SKM-1 treated with dmso at 0.1 percent for 144 hours (cell line): Measurements from ENCODE around the gene CNOT11.
"Not testable (repeated sequence)": the region's sequence is repeated elsewhere in the genome, so short reads cannot be mapped to it uniquely, and the experiment has no call there.

Experiments
- DNase-seq: peaks from one replicate; lab custom pipeline; 2025; ENCODE audit not compliant: unreplicated experiment; lab: John Stamatoyannopoulos, UW

CNOT11 gene

DNA sequence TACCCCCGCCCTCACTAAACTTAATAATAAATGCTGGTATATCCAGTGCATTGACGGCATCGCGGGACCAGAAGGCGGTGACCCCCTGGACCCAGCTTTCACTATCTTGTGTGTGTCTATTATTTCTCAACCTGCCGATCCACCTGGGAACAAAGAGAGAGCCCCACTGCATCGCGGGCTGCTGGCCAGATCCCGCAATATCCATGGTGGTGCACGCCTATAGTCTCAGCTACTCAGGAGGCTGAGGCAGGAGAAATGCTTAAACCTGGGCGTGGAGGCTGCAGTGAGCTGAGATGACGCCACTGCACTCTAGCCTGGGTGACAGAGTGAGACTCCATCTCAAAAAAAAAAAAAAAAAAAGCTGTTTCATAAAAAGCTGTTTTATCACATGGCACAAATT, 7.8 kb upstream of the CNOT11 start:
- not testable (repeated sequence) for DNase-seq

DNA sequence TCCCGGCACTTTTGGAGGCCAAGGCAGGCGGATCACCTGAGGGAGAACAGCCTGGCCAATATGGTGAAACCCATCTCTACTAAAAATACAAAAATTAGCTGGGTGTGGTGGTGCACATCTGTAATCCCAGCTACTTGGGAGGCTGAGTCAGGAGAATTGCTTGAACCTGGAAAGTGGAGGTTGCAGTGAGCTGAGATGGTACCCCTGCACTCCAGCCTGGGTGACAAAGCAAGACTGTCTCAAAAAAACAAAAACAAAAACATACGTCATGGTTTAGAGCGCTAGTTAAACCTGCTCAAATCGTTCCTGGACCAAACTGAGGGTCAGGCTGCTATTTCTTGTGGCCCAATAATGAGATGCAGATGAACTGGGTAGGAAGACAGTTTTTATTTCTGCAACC, 7.2 kb upstream of the CNOT11 start:
- DNase-seq, result not testable (repeated sequence)

DNA sequence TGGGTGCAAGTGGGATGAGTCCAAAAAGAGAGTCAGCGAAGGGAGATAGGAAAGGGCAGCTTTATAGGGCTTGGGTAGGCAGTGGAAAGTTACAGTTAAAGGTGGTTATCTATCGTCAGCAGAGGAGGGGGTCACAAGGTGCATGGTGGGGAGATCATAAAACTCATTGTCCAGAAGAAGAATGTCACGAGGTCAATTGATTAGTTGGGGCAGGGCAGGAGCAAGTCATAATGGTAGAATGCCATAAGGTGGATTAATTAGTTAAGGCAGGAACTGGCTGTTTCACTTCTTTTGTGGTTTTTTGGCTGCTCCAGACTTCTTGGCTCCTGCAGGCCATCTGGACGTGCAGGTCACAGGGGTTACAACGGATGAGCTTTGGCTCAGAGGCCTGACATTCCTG, 3.9 kb upstream of the CNOT11 start:
- not testable (repeated sequence) for DNase-seq

DNA sequence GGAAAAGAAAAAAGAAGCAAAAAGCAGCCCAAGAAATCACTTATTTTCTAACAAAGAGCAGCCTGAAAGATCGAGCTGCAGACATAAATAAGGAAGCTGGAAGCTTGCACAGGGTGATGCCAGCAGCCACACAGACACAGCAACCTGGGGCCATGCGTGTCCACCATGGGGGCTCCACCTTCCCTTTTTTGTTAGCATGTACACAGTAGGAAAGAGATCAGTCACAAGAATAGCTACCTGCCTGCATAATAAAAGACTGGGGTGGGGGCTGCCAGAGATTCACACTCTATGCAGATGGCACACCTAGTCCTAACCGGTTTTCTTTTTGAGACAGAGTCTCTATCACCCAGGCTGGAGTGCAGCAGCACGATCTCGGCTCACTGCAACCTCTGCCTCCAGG, 2.9 kb upstream of the CNOT11 start:
- DNase-seq, result no peak

DNA sequence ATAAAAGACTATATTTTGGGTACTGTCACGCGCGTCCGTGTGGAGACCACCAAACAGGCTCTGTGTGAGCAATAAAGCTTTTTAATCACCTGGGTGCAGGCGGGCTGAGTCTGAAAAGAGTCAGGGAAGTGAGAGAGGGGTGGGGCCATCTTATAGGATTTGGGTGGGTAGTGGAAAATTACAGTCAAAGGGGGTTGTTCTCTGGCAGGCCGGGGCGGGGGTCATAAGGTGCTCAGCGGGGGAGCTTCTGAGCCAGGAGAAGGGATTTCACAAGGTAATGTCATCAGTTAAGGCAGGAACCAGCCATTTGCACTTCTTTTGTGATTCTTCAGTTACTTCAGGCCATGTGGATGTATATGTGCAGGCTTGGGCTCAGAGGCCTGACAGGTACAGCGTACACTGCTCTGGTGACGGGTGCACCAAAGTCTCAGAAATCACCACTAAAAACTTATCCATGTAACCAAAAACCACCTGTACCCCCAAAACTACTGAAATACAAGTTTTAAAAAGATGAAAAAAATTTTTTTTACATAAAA, 1.4 kb upstream of the CNOT11 start:
- not testable (repeated sequence) for DNase-seq

DNA sequence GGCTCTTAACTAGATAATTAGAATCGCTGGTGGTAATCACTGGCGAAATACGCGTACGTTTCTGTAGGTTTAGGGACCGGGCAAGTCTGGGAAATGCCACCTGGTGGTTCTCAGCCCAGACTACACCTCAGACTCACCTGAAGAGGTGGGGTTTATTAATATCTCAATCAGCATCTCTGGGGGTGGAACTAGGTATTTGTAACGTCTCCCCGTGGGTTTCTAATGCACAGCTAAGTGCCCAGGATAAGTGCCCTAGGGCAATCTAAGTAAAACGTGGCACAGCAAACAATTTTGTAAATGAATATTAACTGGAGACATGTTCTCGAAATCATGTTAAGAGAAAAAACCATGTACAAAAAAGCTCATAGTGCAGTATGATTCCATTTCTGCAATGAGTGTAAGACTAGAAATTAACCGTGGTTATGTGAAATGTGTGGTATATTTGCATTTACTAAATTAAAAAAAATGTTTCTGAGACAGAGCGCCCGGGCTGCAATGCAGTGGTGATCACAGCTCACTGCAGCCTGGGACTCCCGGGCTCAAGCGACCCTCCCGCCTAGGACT, 760 bp upstream of the CNOT11 start:
- DNase-seq, result no peak

DNA sequence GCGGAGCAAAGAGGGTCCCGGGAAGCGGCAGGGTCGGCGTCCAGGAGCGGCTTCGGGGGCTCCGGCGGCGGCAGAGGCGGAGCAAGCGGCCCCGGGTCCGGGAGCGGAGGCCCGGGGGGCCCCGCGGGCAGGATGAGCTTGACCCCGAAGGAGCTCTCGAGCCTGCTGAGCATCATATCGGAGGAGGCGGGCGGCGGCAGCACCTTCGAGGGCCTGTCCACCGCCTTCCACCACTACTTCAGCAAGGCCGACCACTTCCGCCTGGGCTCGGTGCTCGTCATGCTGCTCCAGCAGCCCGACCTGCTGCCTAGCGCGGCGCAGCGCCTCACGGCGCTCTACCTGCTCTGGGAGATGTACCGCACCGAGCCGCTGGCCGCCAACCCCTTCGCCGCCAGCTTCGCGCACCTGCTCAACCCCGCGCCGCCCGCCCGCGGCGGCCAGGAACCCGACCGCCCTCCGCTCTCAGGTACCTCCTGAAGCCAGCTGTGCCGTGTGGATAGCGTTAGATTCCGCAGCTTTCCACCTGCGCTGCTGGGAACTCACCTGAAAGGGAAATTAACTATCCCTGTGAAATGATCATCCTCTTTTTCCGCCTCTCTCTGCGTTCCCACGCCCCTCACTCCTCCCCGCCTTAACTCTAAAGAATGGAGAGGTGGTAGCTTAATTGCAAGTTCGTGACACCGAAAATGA, 472 bp downstream of the CNOT11 start:
- DNase-seq, result peak; percentile 25

DNA sequence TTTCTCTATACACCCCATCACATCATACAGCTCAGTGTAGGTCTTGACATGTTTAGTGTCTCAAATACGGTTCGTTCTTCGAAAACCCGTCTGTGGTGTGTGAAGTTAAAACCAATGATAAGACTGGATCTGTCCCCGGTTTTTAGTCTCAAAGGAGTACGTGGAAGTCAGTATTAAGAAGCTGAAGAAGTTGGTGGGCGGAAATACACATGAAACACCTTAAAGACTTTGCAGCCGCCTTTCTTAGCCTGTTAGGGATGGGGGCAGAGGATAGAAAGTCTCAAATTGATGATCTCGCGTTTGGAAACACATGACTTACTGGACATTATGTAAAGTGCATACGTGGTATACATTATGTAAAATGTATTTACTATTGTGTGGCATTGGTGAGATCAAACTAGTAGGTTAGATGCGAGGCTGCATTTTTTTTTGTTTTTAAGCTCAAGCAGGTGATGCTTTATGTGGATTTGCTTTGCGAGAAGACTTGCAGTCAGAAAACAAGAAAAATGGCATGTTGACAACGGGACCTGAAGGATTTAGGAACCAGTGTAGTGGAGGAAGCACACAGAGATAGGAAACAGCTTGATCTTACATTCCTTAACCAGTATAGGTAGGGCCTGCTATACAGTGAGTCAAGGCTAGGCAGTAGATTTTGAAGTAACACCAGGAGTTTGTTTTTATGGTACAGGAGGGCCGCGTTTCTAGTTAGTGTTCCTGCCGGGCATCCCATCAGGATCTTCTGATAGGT, 1.2 kb downstream of the CNOT11 start:
- no peak for DNase-seq

DNA sequence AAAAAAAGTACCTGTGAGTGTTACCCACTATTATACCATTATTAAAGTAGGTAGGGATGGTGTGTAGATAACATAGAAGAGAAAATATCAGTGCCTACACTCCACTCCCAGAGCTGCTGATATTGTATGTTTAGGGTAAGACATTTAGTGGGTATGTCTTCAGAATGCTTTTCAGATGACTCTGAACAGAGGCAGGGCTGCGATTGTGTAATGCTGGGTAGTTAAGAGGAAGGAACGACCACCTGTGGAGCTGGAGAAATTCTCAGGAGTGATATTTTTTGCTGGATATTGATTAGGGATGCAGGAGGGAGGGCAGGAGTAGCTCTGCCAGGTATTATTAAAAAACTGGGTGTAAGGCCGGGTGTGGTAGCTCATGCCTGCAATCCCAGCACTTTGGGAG, 2.8 kb downstream of the CNOT11 start:
- no peak for DNase-seq

DNA sequence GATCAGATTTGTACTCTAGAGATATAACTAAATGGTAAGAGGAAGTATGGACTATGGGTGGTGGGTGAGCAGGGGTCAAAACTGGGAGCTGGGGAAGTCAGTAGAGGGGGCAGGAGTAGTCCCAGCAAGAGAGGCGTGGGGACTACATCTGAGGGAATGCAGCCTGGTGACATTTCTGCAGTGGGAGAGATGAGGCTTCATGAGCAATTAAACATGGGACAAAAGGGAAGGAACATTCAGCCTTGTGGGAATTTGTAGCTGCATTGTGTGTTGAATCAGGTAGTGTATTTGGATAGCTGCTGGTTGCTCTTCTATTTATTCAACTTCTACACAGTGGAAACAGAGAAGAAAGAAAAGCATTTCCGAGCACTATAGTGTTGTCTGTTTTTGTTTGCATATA, 3.6 kb downstream of the CNOT11 start:
- DNase-seq, result no peak

DNA sequence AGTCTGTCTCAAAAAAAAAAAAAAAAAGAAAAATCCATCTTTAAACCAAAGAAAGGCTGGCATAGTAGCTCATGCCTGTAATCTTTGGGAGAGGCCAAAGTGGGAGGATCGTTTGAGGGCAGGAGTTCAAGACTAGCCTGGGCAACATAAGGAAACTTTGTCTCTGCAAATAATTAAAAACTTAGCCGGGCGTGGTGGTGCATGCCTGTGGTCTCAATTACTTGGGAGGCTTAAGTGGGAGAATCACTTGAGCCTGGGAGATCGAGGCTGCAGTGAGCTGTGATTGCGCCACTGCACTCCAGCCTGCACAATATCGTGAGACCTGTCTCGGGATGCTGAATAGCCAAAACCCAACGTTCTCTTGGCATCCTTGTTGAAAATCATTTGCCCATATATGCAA, 6.1 kb downstream of the CNOT11 start:
- DNase-seq, result no peak

DNA sequence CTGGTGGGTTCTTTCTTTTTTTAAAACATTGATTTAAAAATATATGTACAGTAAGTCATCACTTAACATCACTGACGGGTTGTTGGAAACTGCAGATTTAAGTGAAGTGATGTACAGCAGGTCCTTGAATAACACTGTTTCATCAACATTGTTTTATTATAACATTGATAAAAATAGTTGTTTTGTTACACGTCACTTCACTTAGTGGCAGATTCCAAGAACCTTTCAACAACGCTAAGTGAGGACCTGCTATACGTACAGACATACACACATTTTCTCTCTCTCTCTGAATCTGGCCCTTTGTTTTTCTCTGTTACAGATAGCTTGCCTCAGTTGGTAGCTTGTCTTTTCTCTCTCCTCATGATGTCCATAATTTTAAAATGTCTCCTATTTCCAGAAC, 9.5 kb downstream of the CNOT11 start:
- no peak for DNase-seq

DNA sequence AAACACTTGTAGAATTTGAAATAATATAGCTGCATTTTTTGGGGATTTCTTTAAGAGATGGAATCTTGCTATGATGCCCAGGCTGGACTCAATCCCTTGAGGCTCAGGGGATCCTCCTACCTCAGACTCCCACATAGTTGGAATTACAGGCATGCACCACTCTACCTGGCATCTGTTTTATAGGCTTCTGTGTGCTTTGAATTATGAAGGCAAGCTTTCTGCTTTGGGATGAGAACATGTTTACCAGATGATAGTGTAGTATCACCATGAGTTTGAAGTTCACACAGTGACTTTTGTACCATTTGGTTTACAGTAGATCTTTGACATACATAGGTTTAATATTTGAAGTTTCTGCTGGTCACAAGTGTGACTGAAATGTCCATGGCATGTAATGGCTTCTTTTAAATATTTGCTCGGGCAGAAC, 10.7 kb downstream of the CNOT11 start:
- DNase-seq, result no peak

DNA sequence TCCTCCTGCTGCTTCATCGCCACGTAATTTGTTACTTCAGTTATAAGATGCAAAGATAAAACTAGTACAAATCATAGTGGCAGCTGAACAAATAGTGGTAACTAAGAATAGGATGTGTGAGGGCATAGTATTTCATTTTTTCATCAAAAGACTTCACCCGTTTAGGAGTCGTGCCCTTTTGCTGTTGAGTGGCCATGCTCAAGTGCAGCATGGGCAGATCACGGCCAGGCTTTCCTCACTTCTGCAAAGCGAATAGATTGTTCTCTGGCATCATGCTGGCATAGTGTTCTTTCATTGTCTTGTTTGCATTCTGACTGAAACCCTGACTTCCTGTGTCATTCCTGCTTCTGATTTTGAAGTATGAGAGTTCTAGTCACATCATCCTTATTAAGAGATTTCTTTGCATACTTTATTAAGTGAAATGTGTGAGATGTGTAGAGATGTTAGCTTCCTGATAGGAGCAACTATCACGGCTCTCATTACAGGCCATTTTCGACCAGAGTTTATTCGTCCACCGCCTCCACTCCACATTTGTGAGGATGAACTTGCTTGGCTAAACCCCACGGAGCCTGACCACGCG, 11.8 kb downstream of the CNOT11 start:
- no peak for DNase-seq

DNA sequence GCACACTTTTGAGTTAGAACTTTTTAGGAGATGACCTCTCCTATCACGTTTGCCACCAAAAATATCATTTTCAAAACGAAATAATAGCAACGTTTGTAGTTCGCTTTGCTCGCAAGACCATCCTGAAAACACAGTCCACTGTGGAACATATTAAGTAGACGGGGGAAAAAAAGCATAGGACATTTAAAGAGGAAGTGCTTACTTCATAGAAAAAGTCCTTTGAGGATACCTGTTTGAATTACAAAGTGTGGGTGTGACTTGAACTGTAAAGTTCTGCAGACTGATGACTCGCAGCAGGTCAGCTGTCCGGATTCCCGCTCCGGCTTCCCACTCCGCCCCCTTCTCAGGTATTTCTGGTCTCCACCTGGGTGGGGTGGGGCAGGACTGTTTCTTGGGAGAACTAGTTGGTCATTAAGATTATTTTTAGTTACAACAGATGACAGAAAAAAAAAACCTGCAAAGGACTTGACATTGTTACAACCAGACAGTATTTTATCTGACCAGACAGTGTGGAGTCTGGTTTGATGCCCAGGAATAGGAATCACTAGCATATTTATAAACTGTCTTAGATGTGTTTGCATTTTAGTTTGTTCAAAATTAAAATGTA, 13.3 kb downstream of the CNOT11 start:
- DNase-seq, result no peak

DNA sequence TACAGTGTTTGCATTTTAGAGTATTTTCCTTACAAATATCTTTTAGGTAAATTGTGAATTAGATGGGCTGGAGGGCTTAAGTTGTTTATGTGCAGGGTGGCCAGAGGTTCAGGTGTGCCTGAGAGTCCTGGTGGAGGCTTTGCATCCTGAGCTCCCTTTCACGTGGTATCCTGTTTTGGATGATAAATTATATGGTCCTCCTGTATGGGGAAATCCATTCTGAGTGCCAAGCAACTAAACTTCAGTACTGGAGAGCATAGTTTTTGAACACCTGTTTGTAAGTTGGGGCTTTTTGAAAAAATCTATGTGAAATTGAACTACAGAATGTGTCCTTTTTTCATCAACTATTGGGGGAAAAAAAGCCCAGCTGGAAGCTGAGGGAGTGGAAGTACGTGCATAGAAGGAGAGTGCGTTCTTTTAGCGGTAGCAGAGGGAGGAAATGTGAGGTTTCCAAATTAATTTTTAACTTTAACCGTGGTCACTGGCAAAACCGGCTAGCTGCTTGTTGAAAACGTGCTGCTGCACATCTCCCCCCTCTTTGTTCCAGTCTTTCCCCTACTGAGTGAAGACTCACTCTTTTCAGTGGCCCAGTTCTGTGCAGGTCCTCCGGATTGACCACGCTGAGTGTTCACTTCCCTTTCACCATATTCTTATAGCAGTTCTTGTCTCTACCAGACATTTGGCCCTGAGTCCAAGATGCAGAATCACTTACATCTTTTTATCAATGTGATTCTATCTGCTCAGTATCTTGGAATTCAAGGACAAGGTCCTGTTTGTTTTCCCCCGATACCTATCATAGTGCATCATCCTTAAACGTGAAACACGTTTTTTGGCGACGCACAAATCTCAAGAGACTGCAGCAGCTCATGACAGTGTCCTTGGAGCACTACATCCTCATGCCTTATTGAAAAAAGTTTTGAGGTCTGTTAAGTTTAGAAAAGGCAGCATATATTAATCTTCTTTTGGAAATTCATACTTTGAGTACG, 15.3 kb downstream of the CNOT11 start:
- DNase-seq, result no peak

DNA sequence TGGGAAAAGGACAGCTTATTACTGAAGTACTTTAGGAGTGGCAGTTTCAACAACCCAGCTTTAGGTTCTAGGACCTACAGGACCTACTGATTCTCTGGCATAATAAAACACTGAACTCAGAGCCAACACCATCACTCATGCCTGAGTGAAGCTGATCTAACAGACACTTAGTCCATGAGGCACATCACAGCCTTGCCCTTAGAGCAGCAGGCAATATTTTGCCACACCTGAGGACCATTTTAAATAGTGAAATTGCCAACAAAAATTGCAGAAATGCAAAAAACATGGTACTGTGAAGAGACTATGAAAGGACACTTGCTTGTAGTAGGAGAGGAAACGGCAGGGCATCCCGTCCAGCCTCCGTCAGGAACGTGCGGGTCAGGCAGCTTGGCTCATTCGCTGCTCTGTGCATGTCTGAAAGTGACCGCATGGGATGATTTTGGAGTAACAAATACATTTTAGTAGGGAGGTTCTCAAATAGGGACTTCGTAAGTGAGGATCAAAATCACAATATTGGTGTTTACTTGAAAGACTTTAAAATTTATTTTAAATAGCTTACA, 18.1 kb downstream of the CNOT11 start:
- no peak for DNase-seq

DNA sequence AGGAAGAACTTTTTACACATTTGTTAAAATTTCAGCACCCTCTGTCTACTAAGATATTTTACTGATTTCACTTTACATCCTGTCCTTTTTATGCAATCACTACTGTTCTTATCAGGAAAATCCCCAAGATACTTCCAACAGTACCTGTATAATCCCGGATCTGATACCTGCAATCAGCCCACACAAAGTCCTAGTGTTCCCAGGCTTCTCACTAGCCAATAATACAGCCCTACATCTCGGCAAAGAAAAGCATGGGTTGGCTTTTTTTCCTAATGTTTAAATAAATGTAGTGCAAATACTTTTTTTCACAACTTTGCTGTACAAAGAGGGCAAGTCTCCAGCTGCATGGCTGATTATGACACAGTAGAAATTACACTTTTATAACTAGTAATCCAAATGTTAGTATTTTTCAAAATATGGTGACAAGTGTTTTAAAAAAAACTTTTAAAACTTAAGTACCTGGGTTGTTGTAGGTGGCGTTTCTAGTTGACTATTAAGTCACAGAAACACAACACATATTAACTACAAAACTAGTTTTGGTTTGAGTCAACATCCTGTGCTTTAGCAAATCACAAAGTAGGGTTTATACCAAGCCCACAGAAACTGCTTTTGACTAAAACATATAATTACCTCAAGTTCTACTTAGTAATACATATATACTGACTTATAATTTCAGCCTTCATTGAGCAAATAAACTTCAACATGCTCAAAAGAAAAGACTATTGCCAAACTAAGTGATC, 19.5 kb downstream of the CNOT11 start:
- no peak for DNase-seq

DNA sequence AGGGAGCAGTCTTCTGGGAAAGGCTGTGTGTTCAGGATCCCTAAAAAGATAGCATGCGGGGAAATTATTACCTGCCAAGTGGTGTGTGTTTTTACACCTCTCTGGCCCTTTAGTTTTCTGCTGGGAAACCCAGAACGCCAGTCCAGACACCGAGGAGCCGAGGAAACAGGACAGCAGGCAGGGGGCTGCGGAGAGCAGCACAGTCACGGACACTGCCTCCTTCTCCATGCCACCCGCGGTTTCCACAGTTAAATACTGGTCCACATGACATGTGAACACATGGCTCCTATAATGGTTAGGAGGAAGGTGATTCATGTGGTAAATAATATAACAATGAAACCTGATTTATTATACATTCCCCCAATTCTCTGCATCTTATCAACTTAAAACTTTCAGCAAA, 20.4 kb downstream of the CNOT11 start:
- DNase-seq, result no peak
